Measurements from ENCODE around the gene CASP3. TPM values are rescaled to one million over a fixed set of nuclear protein-coding genes. Genes with fewer than 3 reads are reported as not detected.
A peak's percentile ranks its signal among the peaks of the same experiment; 100 is the strongest.

CASP3 gene
- total RNA-seq, 3 donors from 2014 or later (not counting 1 experiment from before 2014, with no cell fraction given) = 20.9 to 35.1 (median 30.2) TPM

GRCh38 chr4:184641451-184641850, 7.8 kb downstream of the CASP3 start:
- Histone ChIP-seq H3K4me1 (ENCODE audit: control insufficient read depth, insufficient read depth, low read length) (peaks cover 8% of the 10 kb centered on the region), H3K36me3 (ENCODE audit: control insufficient read depth, insufficient read depth, low read length) (peaks cover 33% of the 10 kb centered on the region)
- 93% methylated on average over 5 of the region's 5 CpGs for WGBS (ENCODE audit: insufficient coverage)

GRCh38 chr4:184641022-184641421, 8.2 kb downstream of the CASP3 start:
- no peak overlapping the region for H3K27ac ChIP-seq (ENCODE audit: low read length)
- H3K4me1 Mint-ChIP-seq = peaks cover 63 to 70% of the 10 kb centered on the region in 2 donors
- no peaks in the 10 kb centered on the region for H3K9me3 ChIP-seq (ENCODE audit: control insufficient read depth, insufficient read depth, low read length)
- no peak for DNase-seq
- peaks cover 33% of the 10 kb centered on the region for H3K36me3 ChIP-seq (ENCODE audit: control insufficient read depth, insufficient read depth, low read length)
- TF ChIP-seq CTCF (IDR thresholded peaks at IDR 0.05) = no peak
- ATAC-seq = peak in 1 of 3 donors; percentile 30
- intact Hi-C loops (cut with micrococcal nuclease) = no loop called here
- no CpG with 5 or more reads among the region's 3 CpGs for WGBS (ENCODE audit: insufficient coverage)
- peak overlapping the region; percentile 11 to 56 for H3K27ac Mint-ChIP-seq
- H3K27me3 Mint-ChIP-seq (ENCODE audit: low read depth in 2 of 2) = no peaks in the 10 kb centered on the region
- H3K9me3 Mint-ChIP-seq = no peaks in the 10 kb centered on the region
- peaks cover 8% of the 10 kb centered on the region for H3K4me1 ChIP-seq (ENCODE audit: control insufficient read depth, insufficient read depth, low read length)
- H3K4me3 ChIP-seq (ENCODE audit: low read length) = no peak overlapping the region
- no peak overlapping the region for H3K4me3 Mint-ChIP-seq
- no peaks in the 10 kb centered on the region for H3K36me3 Mint-ChIP-seq
- no peaks in the 10 kb centered on the region for H3K27me3 ChIP-seq (ENCODE audit: control insufficient read depth, insufficient read depth, low read length)

More at GRCh38 chr4:184641451-184641850, 7.8 kb downstream of the CASP3 start:
- ATAC-seq (no peak), DNase-seq (no peak)
- Histone ChIP-seq H3K9me3 (ENCODE audit: control insufficient read depth, insufficient read depth, low read length) (no peaks in the 10 kb centered on the region), H3K4me3 (ENCODE audit: low read length) (no peak overlapping the region), H3K27ac (ENCODE audit: low read length) (no peak overlapping the region), H3K27me3 (ENCODE audit: control insufficient read depth, insufficient read depth, low read length) (no peaks in the 10 kb centered on the region)
- no peaks in the 10 kb centered on the region for H3K9me3 Mint-ChIP-seq
- no peak for TF ChIP-seq CTCF (IDR thresholded peaks at IDR 0.05)
- no peak overlapping the region for H3K4me3 Mint-ChIP-seq
- H3K27ac Mint-ChIP-seq = peak overlapping the region; percentile 11 to 56
- intact Hi-C loops (cut with micrococcal nuclease) = no loop called here
- no peaks in the 10 kb centered on the region for H3K36me3 Mint-ChIP-seq
- H3K27me3 Mint-ChIP-seq (ENCODE audit: low read depth in 2 of 2) = no peaks in the 10 kb centered on the region
- H3K4me1 Mint-ChIP-seq = peaks cover 68 to 74% of the 10 kb centered on the region in 2 donors

- H3K27ac ChIP-seq (ENCODE audit: low read length) = no peak overlapping the region
- H3K4me1 ChIP-seq (ENCODE audit: control insufficient read depth, insufficient read depth, low read length) = no peaks in the 10 kb centered on the region
- Mint-ChIP-seq H3K27ac (peak overlapping the region in 1 of 2 donors; percentile 11), H3K4me1 (peaks cover 40 to 47% of the 10 kb centered on the region in 2 donors), H3K9me3 (no peaks in the 10 kb centered on the region), H3K27me3 (ENCODE audit: low read depth in 2 of 2) (no peaks in the 10 kb centered on the region), H3K4me3 (no peak overlapping the region), H3K36me3 (no peaks in the 10 kb centered on the region)
- no peak for TF ChIP-seq CTCF (IDR thresholded peaks at IDR 0.05)
- WGBS (ENCODE audit: insufficient coverage) = 100% methylated on average over 4 of the region's 4 CpGs
- no peak overlapping the region for H3K4me3 ChIP-seq (ENCODE audit: low read length)
- DNase-seq (no peak), ATAC-seq (no peak)
- intact Hi-C loops (cut with micrococcal nuclease) = no loop called here
- H3K9me3 ChIP-seq (ENCODE audit: control insufficient read depth, insufficient read depth, low read length) = no peaks in the 10 kb centered on the region
- no peaks in the 10 kb centered on the region for H3K27me3 ChIP-seq (ENCODE audit: control insufficient read depth, insufficient read depth, low read length)
- H3K36me3 ChIP-seq (ENCODE audit: control insufficient read depth, insufficient read depth, low read length) = peaks cover 57% of the 10 kb centered on the region
Measured at GRCh38 chr4:184636897-184637296, 12.3 kb downstream of the CASP3 start.

GRCh38 chr4:184636144-184636543, 13.1 kb downstream of the CASP3 start:
- Mint-ChIP-seq H3K27ac (peak overlapping the region in 1 of 2 donors; percentile 11), H3K27me3 (ENCODE audit: low read depth in 2 of 2) (no peaks in the 10 kb centered on the region), H3K4me3 (no peak overlapping the region), H3K4me1 (peaks cover 32 to 40% of the 10 kb centered on the region in 2 donors), H3K9me3 (no peaks in the 10 kb centered on the region), H3K36me3 (no peaks in the 10 kb centered on the region)
- intact Hi-C loops (cut with micrococcal nuclease) = no loop called here
- ATAC-seq (no peak), DNase-seq (no peak)
- Histone ChIP-seq H3K36me3 (ENCODE audit: control insufficient read depth, insufficient read depth, low read length) (peaks cover 61% of the 10 kb centered on the region), H3K4me3 (ENCODE audit: low read length) (no peak overlapping the region), H3K4me1 (ENCODE audit: control insufficient read depth, insufficient read depth, low read length) (no peaks in the 10 kb centered on the region), H3K27ac (ENCODE audit: low read length) (no peak overlapping the region), H3K9me3 (ENCODE audit: control insufficient read depth, insufficient read depth, low read length) (no peaks in the 10 kb centered on the region), H3K27me3 (ENCODE audit: control insufficient read depth, insufficient read depth, low read length) (no peaks in the 10 kb centered on the region)
- 100% methylated on average over 4 of the region's 4 CpGs for WGBS (ENCODE audit: insufficient coverage)
- TF ChIP-seq CTCF (IDR thresholded peaks at IDR 0.05) = no peak

Data from natural killer cell (primary cell).